GM23338 (cell line): ENCODE data around the gene ATPAF1. TPM values are rescaled to one million over a fixed set of nuclear protein-coding genes. Genes with fewer than 3 reads are reported as not detected.

Experiments
- ATAC-seq: fragments of 200-7000 bp; cut with Tn5 transposase; 3 replicates; pipeline ENCODE4 v1.9.1; 2020
- DNase-seq: peaks from one replicate; pipeline ENCODE4 v3.0.0-alpha.2; 2015; ENCODE audit warnings: low spot score
- H2AFZ ChIP-seq: fragments of 200-600 bp; sonication (generic); 2 replicates; pipeline ENCODE4 v1.8.0; 2016; ENCODE audit warnings: antibody characterized with exemption, mild to moderate bottlenecking, moderate library complexity
- H3F3A ChIP-seq: fragments of 200-600 bp; sonication (generic); replicated peaks from 2 replicates; pipeline ENCODE4 v1.8.0; 2017; ENCODE audit warnings: antibody characterized with exemption, mixed run types, low read depth
- H3K27ac ChIP-seq: fragments of 200-600 bp; sonication (generic); 2 replicates; pipeline ENCODE4 v1.6.1; 2016; ENCODE audit warnings: low read depth
- H3K27me3 ChIP-seq: fragments of 200-600 bp; sonication (generic); 2 replicates; pipeline ENCODE4 v1.8.0; 2016; ENCODE audit warnings: mild to moderate bottlenecking, mixed run types, moderate library complexity; ENCODE audit not compliant: insufficient read depth
- H3K36me3 ChIP-seq: fragments of 200-600 bp; sonication (generic); 2 replicates; pipeline ENCODE4 v1.8.0; 2016; ENCODE audit warnings: mild to moderate bottlenecking; ENCODE audit not compliant: insufficient read depth
- H3K4me1 ChIP-seq: fragments of 200-600 bp; sonication (generic); 2 replicates; pipeline ENCODE4 v1.8.0; 2016; ENCODE audit warnings: mild to moderate bottlenecking, moderate library complexity; ENCODE audit not compliant: insufficient read depth
- H3K4me2 ChIP-seq: fragments of 200-600 bp; sonication (generic); 2 replicates; pipeline ENCODE4 v1.7.1; 2017; ENCODE audit warnings: mixed run types
- H3K4me3 ChIP-seq: fragments of 200-600 bp; sonication (generic); 2 replicates; pipeline ENCODE4 v1.6.1; 2016; ENCODE audit warnings: mixed run types
- H3K79me2 ChIP-seq: fragments of 200-600 bp; sonication (generic); replicated peaks from 2 replicates; pipeline ENCODE4 v1.8.0; 2017; ENCODE audit warnings: mild to moderate bottlenecking; ENCODE audit not compliant: insufficient read depth
- H3K9me2 ChIP-seq: fragments of 200-600 bp; sonication (generic); 2 replicates; pipeline ENCODE4 v1.8.0; 2017; ENCODE audit not compliant: insufficient read depth
- H4K20me1 ChIP-seq: fragments of 200-600 bp; sonication (generic); replicated peaks from 2 replicates; pipeline ENCODE4 v1.8.0; 2017; ENCODE audit warnings: mild to moderate bottlenecking; ENCODE audit not compliant: insufficient read depth
- H3K27ac Mint-ChIP-seq: 2 replicates; pipeline ENCODE4 v1.8.0; 2020; ENCODE audit warnings: inconsistent platforms, mild to moderate bottlenecking, moderate library complexity, mixed read lengths
- H3K27me3 Mint-ChIP-seq: 3 replicates; pipeline ENCODE4 v1.8.0; 2022; ENCODE audit warnings: low read depth, mild to moderate bottlenecking, moderate library complexity, mixed read lengths, inconsistent platforms; ENCODE audit not compliant: insufficient read depth, poor library complexity
- H3K36me3 Mint-ChIP-seq: 3 replicates; pipeline ENCODE4 v1.8.0; 2021; ENCODE audit warnings: low read depth, mild to moderate bottlenecking, inconsistent platforms, moderate library complexity, mixed read lengths
- H3K4me1 Mint-ChIP-seq: 3 replicates; pipeline ENCODE4 v1.8.0; 2020; ENCODE audit warnings: mild to moderate bottlenecking, inconsistent platforms, mixed read lengths
- H3K4me3 Mint-ChIP-seq: 3 replicates; pipeline ENCODE4 v1.8.0; 2021; ENCODE audit warnings: moderate library complexity, mild to moderate bottlenecking, inconsistent platforms, mixed read lengths
- H3K9me3 Mint-ChIP-seq: 3 replicates; pipeline ENCODE4 v1.8.0; 2020; ENCODE audit warnings: moderate library complexity, mild to moderate bottlenecking, inconsistent platforms, mixed read lengths
- CREB1 ChIP-seq: fragments of 250-450 bp; sonication (Bioruptor Pico); IDR thresholded peaks from 2 replicates; pipeline ENCODE4 v1.5.0; 2020; ENCODE audit warnings: low read depth, mild to moderate bottlenecking, moderate library complexity
- CTCF ChIP-seq, 2 experiments: fragments of 200-600 bp in 1 of 2; sonication (generic) in 1 of 2; conservative IDR thresholded peaks; 2 replicates each; pipeline versions ENCODE4 v1.5.1 to v1.6.1; 2016 to 2017; ENCODE audit warnings: antibody characterized with exemption in 2 of 2, low read depth in 2 of 2, mild to moderate bottlenecking in 2 of 2, moderate library complexity in 1 of 2
- EZH2 ChIP-seq: fragments of 200-600 bp; sonication (generic); IDR thresholded peaks from one replicate; pipeline ENCODE4 v1.8.0; 2017; ENCODE audit warnings: antibody characterized with exemption, mild to moderate bottlenecking, low read depth; ENCODE audit not compliant: unreplicated experiment
- EZH2phosphoT487 ChIP-seq: fragments of 200-600 bp; sonication (generic); IDR thresholded peaks from one replicate; pipeline ENCODE4 v1.8.1; 2018; ENCODE audit warnings: antibody characterized with exemption; ENCODE audit not compliant: unreplicated experiment
- NANOG ChIP-seq: IDR thresholded peaks from 2 replicates; pipeline ENCODE4 v1.6.1; 2016; ENCODE audit warnings: antibody characterized with exemption, borderline replicate concordance
- ZNF114 ChIP-seq: fragments of 250-450 bp; sonication (Bioruptor Pico); IDR thresholded peaks from 2 replicates; pipeline ENCODE4 v1.5.0; 2020; ENCODE audit warnings: mild to moderate bottlenecking, moderate library complexity
- ZNF331 ChIP-seq: fragments of 250-450 bp; sonication (Bioruptor Pico); IDR thresholded peaks from 2 replicates; pipeline ENCODE4 v1.5.0; 2020; ENCODE audit warnings: low read depth, mild to moderate bottlenecking, moderate library complexity
- ZNF462 ChIP-seq: fragments of 250-450 bp; sonication (Bioruptor Pico); IDR thresholded peaks from 2 replicates; pipeline ENCODE4 v1.5.0; 2020; ENCODE audit warnings: mild to moderate bottlenecking, moderate library complexity
- polyA plus RNA-seq: library from polyadenylated mRNA; unstranded; fragments of >200 nt; fragmentation: Nextera tagmentation; extraction: Ambion mirVana; gene quantifications from 2 replicates; pipeline ENCODE4 v1.2.1, GENCODE V29; 2016
- total RNA-seq: library from RNA; depleted of rRNA; stranded (reverse); fragments of >200 nt; shearing (Covaris generic); gene quantifications from 2 replicates; pipeline ENCODE4 v1.2.3, GENCODE V29; 2014

ATPAF1 gene
- total and polyA plus RNA-seq, 2 experiments from 2014 or later = 41.2 to 67.6 TPM

- Histone ChIP-seq H3K4me2 (no peak overlapping the region), H4K20me1 (no peaks in the 10 kb centered on the region), H3K4me1 (no peaks in the 10 kb centered on the region), H3K36me3 (no peaks in the 10 kb centered on the region; the same call in 1 of the 2 replicates), H3K27ac (no peak overlapping the region), H2AFZ (no peak overlapping the region), H3K9me2 (no peaks in the 10 kb centered on the region), H3K4me3 (no peak overlapping the region), H3K79me2 (no peaks in the 10 kb centered on the region), H3F3A (no peaks in the 10 kb centered on the region), H3K27me3 (no peaks in the 10 kb centered on the region)
- no peak overlapping the region for H3K4me3 Mint-ChIP-seq
- TF ChIP-seq ZNF114 (no peak), ZNF462 (CRISPR knock-in tag) (no peak), CREB1 (CRISPR knock-in tag) (no peak), NANOG (no peak), EZH2phosphoT487 (no peak)
- H3K27ac Mint-ChIP-seq = no peak overlapping the region
- H3K4me1 Mint-ChIP-seq = peaks cover 4% of the 10 kb centered on the region; the same call in 1 of the 3 replicates
- DNase-seq (no peak), ATAC-seq (no peak)
- no peaks in the 10 kb centered on the region for H3K27me3 Mint-ChIP-seq
- peaks cover 12% of the 10 kb centered on the region; the same call in 2 of the 3 replicates for H3K36me3 Mint-ChIP-seq
- H3K9me3 Mint-ChIP-seq = no peaks in the 10 kb centered on the region
Measured at GRCh38 chr1:46592823-46593222, 75.3 kb downstream of the ATPAF1 start.

- peaks cover 12% of the 10 kb centered on the region; the same call in 2 of the 3 replicates for H3K36me3 Mint-ChIP-seq
Measured at GRCh38 chr1:46589529-46589928, 78.6 kb downstream of the ATPAF1 start.

More at GRCh38 chr1:46589529-46589928, 78.6 kb downstream of the ATPAF1 start:
- Mint-ChIP-seq H3K27me3 (no peaks in the 10 kb centered on the region), H3K27ac (no peak overlapping the region; the same call in 1 of the 2 replicates), H3K4me3 (no peak overlapping the region), H3K9me3 (no peaks in the 10 kb centered on the region), H3K4me1 (no peaks in the 10 kb centered on the region)
- Histone ChIP-seq H3K36me3 (no peaks in the 10 kb centered on the region; the same call in 1 of the 2 replicates), H3K4me1 (no peaks in the 10 kb centered on the region), H3K27me3 (no peaks in the 10 kb centered on the region), H3K9me2 (no peaks in the 10 kb centered on the region), H3K27ac (no peak overlapping the region), H2AFZ (no peak overlapping the region), H4K20me1 (no peaks in the 10 kb centered on the region), H3K4me2 (no peak overlapping the region), H3K79me2 (no peaks in the 10 kb centered on the region), H3K4me3 (no peak overlapping the region), H3F3A (no peaks in the 10 kb centered on the region)
- DNase-seq = no peak
- TF ChIP-seq CTCF (conservative IDR thresholded peaks at IDR 0.05; ENCODE audit: low read depth in 2 of 2) (no peak), CREB1 (CRISPR knock-in tag) (no peak), ZNF114 (no peak), ZNF331 (CRISPR knock-in tag) (no peak), EZH2 (no peak)
- no peak for ATAC-seq
